ENCODE results near the gene FOLH1.
"Not testable (repeated sequence)": the region's sequence is repeated elsewhere in the genome, so short reads cannot be mapped to it uniquely, and the experiment has no call there.

DNA sequence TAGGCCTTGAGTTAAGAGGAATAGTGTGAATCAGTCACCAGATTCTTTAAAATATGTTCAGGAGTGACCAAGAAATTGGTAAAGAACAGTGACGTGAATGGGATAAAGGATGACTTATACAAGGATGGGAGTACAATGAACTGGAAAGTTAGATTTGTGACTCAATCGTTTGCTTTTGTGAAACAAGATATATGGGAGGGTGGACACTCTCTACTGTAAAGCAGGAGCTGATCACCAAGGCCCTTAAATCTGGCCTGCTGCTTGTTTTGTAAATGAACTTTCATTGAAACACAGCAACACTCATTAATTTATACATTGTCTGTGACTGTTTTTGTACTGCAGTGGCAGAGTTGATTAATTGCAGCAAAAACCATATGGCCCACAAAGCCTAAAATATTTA is 46.7 kb upstream of the FOLH1 start:
- not testable (repeated sequence) for TF ChIP-seq JUN (IDR thresholded peaks at IDR 0.05); POLR2A (IDR thresholded peaks at IDR 0.05; ENCODE audit: low read length); EP300 (IDR thresholded peaks at IDR 0.05); MYC (IDR thresholded peaks at IDR 0.05; ENCODE audit: borderline replicate concordance, low read length); MAFK (IDR thresholded peaks at IDR 0.05; ENCODE audit: partially characterized antibody); RAD21 (conservative IDR thresholded peaks at IDR 0.05 in 1 of 2, IDR thresholded peaks at IDR 0.05 in 1 of 2); CEBPB (IDR thresholded peaks at IDR 0.05); NPAS2 (CRISPR knock-in tag; IDR thresholded peaks at IDR 0.05; ENCODE audit: borderline replicate concordance); NFE2L2 (conservative IDR thresholded peaks at IDR 0.05; ENCODE audit: low read length)
- TF ChIP-seq, protein P1, sequence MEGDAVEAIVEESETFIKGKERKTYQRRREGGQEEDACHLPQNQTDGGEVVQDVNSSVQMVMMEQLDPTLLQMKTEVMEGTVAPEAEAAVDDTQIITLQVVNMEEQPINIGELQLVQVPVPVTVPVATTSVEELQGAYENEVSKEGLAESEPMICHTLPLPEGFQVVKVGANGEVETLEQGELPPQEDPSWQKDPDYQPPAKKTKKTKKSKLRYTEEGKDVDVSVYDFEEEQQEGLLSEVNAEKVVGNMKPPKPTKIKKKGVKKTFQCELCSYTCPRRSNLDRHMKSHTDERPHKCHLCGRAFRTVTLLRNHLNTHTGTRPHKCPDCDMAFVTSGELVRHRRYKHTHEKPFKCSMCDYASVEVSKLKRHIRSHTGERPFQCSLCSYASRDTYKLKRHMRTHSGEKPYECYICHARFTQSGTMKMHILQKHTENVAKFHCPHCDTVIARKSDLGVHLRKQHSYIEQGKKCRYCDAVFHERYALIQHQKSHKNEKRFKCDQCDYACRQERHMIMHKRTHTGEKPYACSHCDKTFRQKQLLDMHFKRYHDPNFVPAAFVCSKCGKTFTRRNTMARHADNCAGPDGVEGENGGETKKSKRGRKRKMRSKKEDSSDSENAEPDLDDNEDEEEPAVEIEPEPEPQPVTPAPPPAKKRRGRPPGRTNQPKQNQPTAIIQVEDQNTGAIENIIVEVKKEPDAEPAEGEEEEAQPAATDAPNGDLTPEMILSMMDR (IDR thresholded peaks at IDR 0.05), result not testable (repeated sequence)
- TF ChIP-seq, protein P2, sequence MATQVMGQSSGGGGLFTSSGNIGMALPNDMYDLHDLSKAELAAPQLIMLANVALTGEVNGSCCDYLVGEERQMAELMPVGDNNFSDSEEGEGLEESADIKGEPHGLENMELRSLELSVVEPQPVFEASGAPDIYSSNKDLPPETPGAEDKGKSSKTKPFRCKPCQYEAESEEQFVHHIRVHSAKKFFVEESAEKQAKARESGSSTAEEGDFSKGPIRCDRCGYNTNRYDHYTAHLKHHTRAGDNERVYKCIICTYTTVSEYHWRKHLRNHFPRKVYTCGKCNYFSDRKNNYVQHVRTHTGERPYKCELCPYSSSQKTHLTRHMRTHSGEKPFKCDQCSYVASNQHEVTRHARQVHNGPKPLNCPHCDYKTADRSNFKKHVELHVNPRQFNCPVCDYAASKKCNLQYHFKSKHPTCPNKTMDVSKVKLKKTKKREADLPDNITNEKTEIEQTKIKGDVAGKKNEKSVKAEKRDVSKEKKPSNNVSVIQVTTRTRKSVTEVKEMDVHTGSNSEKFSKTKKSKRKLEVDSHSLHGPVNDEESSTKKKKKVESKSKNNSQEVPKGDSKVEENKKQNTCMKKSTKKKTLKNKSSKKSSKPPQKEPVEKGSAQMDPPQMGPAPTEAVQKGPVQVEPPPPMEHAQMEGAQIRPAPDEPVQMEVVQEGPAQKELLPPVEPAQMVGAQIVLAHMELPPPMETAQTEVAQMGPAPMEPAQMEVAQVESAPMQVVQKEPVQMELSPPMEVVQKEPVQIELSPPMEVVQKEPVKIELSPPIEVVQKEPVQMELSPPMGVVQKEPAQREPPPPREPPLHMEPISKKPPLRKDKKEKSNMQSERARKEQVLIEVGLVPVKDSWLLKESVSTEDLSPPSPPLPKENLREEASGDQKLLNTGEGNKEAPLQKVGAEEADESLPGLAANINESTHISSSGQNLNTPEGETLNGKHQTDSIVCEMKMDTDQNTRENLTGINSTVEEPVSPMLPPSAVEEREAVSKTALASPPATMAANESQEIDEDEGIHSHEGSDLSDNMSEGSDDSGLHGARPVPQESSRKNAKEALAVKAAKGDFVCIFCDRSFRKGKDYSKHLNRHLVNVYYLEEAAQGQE (IDR thresholded peaks at IDR 0.05), result not testable (repeated sequence)
- TF ChIP-seq, protein P3, sequence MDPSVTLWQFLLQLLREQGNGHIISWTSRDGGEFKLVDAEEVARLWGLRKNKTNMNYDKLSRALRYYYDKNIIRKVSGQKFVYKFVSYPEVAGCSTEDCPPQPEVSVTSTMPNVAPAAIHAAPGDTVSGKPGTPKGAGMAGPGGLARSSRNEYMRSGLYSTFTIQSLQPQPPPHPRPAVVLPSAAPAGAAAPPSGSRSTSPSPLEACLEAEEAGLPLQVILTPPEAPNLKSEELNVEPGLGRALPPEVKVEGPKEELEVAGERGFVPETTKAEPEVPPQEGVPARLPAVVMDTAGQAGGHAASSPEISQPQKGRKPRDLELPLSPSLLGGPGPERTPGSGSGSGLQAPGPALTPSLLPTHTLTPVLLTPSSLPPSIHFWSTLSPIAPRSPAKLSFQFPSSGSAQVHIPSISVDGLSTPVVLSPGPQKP (IDR thresholded peaks at IDR 0.05; ENCODE audit: low read depth, low read length), result not testable (repeated sequence)
- TF ChIP-seq, protein P4, sequence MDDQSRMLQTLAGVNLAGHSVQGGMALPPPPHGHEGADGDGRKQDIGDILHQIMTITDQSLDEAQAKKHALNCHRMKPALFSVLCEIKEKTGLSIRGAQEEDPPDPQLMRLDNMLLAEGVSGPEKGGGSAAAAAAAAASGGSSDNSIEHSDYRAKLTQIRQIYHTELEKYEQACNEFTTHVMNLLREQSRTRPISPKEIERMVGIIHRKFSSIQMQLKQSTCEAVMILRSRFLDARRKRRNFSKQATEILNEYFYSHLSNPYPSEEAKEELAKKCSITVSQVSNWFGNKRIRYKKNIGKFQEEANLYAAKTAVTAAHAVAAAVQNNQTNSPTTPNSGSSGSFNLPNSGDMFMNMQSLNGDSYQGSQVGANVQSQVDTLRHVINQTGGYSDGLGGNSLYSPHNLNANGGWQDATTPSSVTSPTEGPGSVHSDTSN (IDR thresholded peaks at IDR 0.05), result not testable (repeated sequence)
